Uterus (tissue), 2 donors: ENCODE measurements around the gene CHMP5.
A peak's percentile ranks its signal among the peaks of the same experiment; 100 is the strongest.

Experiments
- CTCF ChIP-seq, 4 experiments: fragments of 200-600 bp in 2 of 4; fragments of 450-650 bp in 2 of 4; sonication (generic) in 2 of 4; IDR thresholded peaks; one replicate each; pipeline ENCODE4 v1.5.1; 2016 to 2019; ENCODE audit warnings: antibody characterized with exemption in 4 of 4, mild to moderate bottlenecking in 2 of 4, moderate library complexity in 1 of 4
- POLR2A ChIP-seq, 2 donors: fragments of 450-650 bp; IDR thresholded peaks; one replicate each; pipeline ENCODE4 v1.6.1; 2016; ENCODE audit warnings: antibody characterized with exemption in 2 of 2, mild to moderate bottlenecking in 1 of 2, moderate library complexity in 1 of 2

- peak; percentile 73 to 84 for TF ChIP-seq POLR2A (IDR thresholded peaks at IDR 0.05)
- TF ChIP-seq CTCF (IDR thresholded peaks at IDR 0.05): peak; percentile 33 to 48 (median 35)
Measured at GRCh38 chr9:33264473-33265177, at the start of gene CHMP5, which contains the start of gene BAG1.
